ENCODE measurements around the gene CFAP20DC.

DNA sequence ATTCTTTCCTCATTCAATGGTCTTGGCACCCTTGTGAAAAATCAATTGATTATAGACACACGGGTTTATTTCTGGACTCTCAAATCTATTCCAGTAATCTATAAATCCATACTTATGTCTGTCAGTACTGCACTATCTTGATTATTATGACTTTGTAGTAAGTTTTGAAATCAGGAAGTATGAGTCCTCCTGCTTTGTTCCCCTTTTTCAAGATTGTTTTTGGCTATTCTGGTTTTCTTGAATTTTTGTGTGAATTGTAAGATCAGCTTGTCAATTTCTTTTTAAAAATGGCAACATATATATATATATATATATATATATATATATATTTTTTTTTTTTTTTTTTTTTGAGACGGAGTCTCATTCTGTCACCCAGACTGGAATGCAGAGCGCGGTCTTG, 32.3 kb upstream of the CFAP20DC start:
- TF ChIP-seq ESRRA (IDR thresholded peaks at IDR 0.05; ENCODE audit: borderline replicate concordance, low read length): no peak
- TF ChIP-seq, protein P1, sequence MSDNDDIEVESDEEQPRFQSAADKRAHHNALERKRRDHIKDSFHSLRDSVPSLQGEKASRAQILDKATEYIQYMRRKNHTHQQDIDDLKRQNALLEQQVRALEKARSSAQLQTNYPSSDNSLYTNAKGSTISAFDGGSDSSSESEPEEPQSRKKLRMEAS (IDR thresholded peaks at IDR 0.05): no peak
- no peak for TF ChIP-seq MAFK (IDR thresholded peaks at IDR 0.05; ENCODE audit: partially characterized antibody)
- TF ChIP-seq ZFP36 (IDR thresholded peaks at IDR 0.05; ENCODE audit: borderline replicate concordance, partially characterized antibody): no peak
- TF ChIP-seq POLR2A (IDR thresholded peaks at IDR 0.05; ENCODE audit: low read length): no peak
- no peak for TF ChIP-seq FOSL2 (IDR thresholded peaks at IDR 0.05)
- TF ChIP-seq FOSL2 (CRISPR knock-in tag; IDR thresholded peaks at IDR 0.05): no peak
- TF ChIP-seq, protein P2, sequence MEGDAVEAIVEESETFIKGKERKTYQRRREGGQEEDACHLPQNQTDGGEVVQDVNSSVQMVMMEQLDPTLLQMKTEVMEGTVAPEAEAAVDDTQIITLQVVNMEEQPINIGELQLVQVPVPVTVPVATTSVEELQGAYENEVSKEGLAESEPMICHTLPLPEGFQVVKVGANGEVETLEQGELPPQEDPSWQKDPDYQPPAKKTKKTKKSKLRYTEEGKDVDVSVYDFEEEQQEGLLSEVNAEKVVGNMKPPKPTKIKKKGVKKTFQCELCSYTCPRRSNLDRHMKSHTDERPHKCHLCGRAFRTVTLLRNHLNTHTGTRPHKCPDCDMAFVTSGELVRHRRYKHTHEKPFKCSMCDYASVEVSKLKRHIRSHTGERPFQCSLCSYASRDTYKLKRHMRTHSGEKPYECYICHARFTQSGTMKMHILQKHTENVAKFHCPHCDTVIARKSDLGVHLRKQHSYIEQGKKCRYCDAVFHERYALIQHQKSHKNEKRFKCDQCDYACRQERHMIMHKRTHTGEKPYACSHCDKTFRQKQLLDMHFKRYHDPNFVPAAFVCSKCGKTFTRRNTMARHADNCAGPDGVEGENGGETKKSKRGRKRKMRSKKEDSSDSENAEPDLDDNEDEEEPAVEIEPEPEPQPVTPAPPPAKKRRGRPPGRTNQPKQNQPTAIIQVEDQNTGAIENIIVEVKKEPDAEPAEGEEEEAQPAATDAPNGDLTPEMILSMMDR (IDR thresholded peaks at IDR 0.05): no peak
- TF ChIP-seq, protein P3, sequence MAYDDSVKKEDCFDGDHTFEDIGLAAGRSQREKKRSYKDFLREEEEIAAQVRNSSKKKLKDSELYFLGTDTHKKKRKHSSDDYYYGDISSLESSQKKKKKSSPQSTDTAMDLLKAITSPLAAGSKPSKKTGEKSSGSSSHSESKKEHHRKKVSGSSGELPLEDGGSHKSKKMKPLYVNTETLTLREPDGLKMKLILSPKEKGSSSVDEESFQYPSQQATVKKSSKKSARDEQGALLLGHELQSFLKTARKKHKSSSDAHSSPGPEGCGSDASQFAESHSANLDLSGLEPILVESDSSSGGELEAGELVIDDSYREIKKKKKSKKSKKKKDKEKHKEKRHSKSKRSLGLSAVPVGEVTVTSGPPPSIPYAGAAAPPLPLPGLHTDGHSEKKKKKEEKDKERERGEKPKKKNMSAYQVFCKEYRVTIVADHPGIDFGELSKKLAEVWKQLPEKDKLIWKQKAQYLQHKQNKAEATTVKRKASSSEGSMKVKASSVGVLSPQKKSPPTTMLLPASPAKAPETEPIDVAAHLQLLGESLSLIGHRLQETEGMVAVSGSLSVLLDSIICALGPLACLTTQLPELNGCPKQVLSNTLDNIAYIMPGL (CRISPR knock-in tag; IDR thresholded peaks at IDR 0.05; ENCODE audit: borderline replicate concordance): no peak
- TF ChIP-seq RFX5 (IDR thresholded peaks at IDR 0.05): no peak
- TF ChIP-seq SMC3 (IDR thresholded peaks at IDR 0.05): no peak

Measured in A549 (cell line).